NCI-H2029 treated with DMSO at 0.1 percent for 48 hours (cell line): ENCODE measurements around the gene SH3BP5.

Source experiments
- DNase-seq: peaks from one replicate; lab custom pipeline; 2025; lab: John Stamatoyannopoulos, UW

The SH3BP5 gene

DNA sequence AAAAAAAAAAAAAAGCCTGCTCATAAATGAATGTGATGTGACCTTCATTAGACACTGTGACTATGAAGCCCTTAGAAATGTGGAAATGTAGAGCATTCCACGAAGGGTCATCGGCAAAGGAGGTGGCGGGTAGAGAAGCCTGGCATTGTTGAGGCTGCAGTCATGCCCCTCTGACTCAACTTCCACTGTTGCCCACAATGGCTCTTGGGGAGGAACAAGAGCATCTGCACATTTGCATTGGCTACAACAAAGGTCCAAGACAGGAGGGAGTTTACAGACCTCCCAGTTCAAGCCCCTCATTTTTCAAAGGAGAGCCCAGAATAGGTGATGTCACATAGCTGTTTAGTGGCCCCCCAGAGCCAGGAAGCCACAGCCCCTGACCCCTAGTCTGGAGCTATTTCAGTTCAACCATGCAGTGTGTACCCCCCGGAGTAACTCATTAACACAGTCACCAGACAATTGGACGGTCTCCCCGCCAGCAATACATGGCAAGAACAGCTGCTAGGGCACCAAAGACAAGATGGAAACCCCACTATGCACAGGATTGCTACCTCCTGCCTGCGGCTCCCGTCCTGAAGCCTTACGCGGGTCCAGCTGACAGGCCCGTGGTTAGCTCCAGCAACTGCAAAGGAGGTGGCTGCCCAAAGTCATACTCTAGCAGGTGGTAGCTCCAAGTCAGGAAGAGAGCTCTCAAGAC is 56.2 kb downstream of the SH3BP5 start:
- DNase-seq, result no peak

DNA sequence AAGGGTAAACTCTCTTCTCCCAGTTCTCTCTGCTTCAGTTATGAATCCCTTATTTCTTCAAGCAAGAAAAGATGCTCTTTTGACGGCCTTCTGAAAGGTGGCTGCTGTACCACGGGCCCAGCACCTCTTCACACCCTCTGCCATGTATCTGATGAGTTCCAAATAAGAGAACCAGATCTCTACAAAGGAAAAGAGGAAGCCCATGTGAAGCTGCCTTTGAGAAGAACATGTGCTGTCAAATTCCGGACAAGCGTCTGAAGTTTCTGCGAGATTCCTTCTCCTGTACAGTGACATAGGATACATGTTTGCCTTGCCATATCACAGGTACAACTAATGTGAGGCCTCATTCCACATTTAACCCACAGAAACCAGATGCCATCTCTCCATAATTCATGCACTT is 59.2 kb downstream of the SH3BP5 start:
- DNase-seq, result no peak

DNA sequence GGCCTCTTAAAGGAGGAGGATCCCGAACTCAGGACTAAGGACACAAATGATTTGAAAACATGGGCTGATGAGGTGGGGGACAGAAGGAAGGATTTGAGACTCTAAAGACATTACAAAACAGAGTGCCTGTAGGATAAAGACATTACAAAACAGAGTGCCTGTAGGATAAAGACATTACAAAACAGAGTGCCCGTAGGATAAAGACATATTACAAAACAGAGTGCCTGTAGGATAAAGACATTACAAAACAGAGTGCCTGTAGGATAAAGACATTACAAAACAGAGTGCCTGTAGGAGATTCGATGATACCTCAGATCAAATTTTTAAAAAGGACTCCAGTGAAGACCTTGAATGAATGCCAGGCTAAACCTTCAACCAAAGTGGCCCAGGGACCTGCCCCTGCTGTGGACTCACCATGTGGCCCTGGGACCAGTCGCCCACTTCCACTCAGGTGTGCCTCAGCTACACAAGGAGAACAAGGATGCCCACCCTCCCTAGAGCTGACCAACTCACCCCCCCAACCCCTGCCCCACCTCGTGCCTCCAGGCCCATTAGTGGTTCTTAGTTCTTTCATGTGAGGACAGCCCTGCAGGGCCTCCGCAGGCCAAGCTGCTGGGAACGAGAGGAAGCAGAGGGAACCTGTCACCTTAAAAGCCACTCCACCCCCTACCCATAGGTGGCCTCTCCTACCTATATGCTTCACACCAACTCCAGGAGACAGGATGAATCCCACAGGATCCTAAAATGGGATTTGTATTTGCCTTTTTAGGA is 59.8 kb downstream of the SH3BP5 start:
- no peak for DNase-seq

DNA sequence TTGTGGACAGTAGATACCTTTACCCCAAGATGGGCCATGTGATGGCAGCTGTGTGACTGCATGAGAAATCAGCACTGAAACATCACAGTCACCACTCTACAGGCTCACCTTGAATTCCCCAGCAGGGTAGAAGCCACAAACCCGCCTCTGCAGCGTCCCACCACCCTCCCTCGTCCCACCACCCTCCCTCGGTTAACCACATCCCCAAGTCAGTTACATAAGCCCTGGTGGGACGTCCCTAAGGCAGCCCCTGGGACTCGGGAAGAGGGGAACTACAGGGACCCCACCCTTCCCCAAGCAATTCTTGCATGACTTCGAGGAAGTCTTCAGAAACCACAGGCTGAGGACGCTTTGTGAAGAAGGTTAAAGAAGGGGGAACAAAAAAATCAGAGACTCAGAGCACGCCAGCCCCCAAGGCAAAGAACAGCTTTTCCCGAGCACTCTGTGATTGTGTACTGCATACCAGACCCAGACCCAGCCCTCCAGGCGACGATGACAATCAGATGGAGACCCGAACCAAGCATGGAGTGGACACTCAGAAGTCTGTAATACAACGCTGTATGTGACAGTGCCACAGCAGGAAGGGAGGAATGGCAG is 60.5 kb downstream of the SH3BP5 start:
- no peak for DNase-seq

DNA sequence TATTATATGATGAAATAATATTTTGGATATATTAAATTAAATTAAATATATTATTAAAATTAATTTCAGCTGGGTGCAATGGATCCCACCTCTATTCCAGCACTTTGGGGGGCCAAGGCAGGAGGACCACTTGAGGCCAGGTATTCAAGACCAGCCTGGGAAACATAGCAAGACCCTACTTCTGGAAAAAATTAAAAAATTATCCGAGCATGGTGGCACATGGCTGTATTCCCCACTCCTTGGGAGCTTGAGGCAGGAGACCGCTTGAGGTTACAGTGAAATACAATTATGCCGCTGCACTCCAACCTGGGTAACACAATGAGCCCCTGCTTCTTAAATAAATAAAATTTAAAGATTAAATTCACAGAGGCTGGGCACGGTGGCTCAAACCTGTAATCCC is 61.4 kb downstream of the SH3BP5 start:
- no peak for DNase-seq

DNA sequence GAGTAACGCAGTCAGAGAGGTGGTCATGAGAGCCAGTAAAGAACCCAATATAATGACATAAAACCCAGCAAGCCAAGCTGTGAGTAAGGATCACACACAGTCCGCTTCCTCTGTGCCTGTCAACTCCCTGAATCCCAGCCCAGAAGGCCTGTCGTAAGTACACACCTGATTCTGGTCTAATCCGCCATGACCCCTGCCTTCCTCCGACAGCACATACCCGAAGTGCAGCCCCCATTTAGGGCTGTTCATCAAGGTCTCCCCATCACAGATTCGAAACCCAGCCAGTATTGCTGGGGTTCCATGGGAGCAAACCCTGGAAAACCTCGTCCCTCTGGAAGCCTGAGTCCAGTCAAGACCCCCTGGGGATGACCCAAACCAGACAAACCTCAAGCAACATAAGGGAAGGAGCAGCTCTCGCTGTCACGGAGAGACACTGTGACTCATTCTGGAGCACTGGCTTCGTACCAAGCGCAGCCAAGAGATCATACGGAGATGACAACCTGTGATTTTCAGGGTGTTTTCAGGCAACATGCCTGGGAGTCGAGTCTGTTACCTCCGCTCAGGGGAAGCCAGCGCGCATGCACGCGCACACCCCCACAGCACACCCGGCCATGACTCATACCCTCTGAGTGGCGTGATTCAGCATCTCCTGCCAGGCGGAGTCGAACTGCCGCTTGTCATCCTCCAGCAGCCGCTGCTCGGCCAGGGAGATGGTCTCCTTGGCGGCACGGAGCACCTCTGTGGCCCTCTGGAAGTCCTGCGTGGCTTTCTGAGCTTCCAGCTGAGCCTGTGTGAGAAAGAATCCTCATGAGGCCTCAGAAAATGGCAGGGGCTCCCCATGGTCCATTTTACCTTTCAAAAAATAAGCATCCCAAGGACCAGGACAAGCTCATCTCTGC is 63.0 kb downstream of the SH3BP5 start:
- no peak for DNase-seq

DNA sequence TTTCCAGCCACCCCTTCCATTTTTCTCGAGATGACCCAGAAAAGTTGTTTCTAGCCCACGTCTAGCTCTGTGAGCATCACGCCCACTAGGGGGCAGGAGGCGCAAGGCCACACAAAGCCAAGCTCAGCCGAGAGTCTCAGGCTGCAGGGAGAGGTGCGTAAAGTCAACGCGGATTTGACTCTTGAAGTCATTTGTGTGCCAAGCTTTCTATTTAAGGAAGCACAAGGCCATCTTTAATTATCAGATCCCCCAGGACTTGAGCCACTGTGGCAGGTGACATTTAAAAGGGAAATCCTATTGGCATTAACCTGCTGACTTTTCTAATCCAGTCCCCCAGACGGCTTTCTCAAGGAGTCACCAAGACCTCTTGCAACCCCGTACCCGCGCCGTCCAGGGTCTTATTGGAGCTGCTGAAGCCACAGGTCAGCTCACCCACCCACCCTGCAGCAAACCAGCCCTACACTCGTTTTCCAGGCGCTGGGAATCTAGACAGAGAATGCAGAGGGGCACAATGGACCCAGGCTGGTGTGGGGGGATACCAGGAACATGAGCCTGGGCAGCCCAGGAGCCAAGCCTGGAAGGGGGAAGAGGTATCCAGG is 64.3 kb downstream of the SH3BP5 start:
- peak; percentile 66 for DNase-seq

DNA sequence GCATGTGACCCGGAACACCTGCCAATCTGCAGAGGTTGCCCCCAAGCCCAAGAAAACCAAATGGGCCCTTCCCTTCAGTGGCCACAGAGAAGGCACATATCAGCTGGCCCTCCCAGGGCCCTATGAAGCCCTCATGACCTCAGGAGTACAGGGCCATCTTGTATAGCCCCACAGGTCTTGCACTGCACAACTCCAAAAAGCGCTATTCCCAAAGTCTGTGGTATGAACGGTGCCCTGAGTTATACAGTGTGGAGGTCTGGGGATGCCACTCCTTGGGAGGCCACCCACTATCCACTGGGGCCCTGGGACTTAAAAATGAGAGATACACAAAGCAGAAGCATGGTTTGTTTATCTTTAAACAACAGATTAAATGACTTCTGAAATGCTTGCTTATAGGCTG is 64.9 kb downstream of the SH3BP5 start:
- DNase-seq, result no peak

DNA sequence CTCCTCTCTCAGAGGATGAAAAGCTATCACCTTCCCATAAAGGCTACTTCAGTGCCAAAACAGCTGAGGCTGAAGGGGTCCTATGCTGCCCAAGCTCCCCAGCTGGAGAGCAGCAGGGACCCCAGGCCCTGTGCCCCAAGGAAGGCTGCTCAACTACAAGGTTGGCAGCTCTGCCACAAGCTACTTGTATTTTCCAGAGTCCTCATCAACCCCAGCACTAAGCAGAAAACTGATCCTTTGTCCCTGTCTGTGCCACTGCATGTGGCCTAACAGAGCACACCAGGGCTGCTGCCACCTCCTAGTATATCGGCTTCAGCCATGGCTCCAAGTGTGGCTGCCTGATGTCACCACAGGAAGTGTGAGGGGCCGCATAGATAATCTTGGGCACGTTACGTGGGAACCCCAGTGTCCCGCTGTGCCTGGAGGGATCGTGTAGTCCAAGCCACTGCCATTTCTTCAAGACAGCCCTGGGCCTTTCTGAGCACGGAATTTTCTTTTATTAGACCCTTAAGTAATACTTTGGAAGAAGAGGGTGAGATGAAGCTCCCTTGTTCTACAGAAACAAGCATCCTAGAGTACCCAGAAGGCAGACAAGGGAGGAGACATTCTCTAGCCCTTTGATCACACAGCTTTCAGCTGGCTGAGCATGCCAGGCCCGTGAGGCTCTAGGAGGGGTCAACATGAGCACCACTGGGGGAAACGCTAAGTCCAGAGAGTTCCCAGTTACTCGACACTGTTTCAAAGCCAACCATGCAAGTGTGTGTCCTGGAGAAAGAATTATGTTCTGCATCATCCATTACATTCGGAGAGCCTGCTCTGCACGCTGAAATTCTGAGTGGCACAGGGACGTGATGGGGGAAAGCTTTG is 65.6 kb downstream of the SH3BP5 start:
- no peak for DNase-seq

DNA sequence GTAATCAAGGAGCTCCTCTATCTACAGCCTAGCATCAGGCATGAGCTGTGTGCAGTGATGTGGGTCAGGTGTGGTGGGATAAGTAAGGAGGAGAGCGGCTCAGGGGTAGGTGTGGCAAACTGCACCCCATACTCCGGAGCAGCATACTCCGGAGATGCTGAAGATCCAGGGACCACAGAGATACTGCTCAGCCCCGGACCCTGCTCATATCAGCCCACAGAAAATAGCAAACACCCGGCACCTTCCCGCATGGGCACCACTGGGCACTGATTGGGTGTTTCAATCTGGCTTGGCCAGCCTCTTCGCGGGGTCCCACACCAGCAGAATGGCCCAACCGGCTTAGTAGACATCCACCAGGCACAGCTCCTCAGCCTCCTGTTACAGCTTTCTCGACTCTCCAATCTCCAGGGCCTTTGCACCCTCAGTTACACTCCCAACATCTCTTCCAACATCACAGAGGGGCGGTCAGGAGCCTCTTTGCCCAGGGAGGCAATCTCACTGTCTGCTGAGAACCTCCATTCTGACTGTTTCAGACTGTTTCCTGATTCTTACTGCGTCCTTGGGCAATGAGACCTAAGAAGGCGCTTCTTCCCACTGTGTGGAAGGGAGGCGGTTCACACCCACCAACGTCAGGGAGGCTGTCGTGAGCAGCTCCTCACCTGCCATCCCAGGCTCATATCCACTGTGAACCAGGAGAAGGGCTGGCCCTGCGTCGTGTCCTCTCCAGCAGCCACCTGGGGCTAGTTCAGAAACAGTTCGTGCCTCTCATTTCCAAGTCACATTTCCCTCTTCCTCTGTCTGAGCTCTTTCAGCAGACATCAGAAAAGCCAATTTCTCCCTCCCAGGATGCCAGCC is 66.5 kb downstream of the SH3BP5 start:
- DNase-seq, result no peak

DNA sequence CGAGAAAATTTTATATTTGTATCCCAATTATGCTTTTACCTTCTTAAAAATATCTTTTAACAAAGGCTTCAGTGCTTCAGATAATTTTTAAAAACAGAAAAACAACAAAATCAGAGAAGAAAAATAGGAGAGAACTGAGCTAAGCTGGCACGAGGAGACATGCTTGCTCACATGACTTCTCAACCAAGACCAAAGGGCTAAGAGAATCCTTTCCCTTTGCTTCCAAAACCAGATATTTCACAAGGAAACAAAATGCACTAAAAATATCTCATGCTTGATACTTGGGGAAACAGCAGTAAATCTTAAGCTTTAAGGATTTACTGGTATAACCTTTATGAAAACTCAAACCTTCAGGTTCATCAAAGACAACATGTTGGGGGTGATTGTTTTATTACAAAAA is 67.9 kb downstream of the SH3BP5 start:
- DNase-seq, result no peak

DNA sequence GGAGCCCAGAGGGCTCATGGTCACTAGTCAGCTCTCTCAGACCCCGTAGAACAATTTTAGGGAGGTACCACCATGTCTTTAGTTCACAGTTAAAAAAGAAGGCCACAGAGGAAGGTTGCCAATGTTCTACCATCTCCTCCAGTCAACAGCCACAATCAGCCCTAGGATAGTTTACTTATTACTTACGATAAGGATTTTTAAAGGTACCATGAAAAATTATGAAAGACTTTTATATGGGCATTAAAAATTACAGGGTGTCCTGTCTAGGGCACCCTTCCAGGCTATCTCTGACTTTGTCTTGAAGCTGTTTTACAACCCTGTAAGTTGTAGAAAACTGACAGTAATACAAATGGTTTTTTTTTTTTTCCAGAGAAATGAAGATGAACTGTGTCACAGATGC is 68.5 kb downstream of the SH3BP5 start:
- no peak for DNase-seq

DNA sequence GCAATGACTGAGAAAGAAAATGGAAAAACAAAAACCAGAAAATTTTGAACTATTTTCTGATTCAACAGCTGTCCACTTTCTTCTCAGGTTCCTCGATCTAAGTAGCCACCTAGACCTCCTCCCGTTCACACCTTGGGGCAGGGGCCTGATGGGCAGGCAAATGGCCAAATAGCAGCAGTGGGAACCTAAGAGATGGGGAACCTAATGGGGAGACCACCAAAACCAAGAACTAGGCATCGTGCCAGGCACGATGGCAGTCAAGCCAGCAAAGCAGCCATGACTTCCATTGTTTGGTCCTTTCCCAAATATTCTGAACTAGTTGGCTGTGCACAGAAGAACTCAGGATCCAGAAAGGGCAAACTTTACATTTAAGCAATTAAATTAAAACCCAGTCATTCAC is 69.3 kb downstream of the SH3BP5 start:
- DNase-seq, result no peak

DNA sequence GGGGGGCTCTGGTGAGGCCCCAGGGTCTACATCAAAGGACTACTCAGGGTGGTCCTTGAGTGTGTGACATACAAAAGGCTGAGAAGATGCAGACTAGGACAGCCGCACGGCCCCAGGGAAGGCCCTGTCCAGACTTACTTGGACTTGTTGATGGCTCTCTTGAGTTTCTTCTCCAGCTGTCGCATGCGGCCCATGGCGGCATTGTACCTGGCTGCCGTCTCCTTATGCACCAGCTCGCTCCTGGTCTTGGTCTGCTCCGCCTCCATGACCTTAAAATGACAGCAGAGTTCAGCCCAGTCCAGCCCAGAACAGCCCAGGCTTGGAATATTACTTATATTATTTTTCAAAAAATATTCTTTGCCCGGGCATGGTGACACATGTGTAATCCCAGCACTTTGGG is 70.4 kb downstream of the SH3BP5 start:
- DNase-seq, result no peak

DNA sequence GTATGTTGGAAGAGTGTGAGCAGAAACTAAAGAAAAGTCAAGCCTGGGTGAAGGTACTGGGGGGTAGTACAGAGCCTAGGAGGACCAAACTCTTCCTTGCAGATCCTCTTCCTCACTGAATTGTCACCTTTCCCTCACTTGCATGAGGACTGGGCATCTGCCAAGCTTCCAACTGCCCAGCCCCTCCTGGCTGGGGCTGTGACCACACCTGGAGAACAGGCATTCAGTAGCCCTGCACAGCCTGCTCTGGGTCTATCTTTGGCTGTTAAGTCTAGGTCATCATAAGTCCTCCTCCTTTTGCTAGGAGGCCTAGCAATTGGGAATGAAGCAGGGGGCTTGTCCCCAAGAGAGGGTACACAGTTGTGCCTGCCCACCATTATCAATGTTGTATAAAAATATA is 71.1 kb downstream of the SH3BP5 start:
- DNase-seq, result no peak

DNA sequence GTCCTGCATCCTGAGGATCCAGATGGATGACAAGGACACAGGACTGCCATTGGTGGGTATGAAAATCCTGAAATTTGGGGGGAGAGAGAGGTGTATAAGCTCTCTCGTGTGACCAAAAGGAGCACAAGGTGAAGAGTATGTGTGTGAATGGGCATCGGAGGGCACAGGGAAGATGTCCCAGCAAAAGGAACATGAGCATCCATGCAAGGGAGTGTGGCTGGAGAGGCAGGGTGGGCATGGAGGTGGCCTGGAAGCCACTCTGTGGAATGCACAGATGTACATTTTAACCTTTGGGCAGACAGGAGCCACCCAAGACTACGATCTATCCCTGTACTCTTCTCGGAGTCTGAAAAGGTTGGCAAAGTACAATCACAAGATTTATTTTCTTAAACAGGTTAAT is 71.9 kb downstream of the SH3BP5 start:
- DNase-seq, result no peak

DNA sequence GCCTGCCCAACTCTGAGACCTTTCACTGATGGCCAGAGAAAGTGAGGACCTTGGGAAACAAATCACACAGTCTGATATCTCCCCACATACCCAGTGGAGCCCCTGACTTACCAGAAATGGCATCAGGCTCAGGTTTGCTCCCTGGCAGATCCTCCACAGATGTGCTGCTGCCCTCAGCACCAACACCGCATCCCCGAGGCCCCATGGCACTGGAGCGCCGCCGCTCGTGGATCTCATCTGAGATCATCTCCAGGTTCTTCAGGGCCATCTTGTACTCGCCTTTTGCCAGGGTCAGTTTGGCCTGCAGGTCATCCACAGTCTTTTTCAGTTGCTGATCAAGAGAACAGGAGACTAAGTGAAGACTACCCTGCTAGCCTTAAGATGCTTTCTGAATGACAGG is 73.7 kb downstream of the SH3BP5 start:
- no peak for DNase-seq

DNA sequence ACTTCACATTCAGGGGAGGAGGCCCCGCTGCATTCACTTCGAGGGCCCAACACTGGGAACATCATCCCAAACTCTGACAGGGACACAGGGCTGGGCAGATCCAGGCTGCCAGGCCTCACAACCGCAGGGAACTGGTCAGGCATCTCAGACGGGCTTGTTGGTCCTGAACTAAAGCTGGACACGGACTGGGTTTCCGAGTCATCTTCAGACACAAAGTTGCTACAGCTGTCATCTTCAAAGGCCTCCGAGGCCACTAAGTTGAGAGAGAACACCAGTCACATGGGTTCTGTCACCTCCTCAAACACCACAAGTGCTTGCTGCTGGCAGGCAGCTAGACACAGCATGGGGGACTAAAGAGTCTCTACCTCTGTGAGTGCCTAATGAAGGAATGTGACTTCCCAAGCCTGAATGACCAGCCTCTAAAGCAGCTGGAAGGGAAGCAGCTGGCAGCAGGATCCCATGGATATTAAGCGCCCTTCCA is 75.5 kb downstream of the SH3BP5 start:
- DNase-seq, result no peak

DNA sequence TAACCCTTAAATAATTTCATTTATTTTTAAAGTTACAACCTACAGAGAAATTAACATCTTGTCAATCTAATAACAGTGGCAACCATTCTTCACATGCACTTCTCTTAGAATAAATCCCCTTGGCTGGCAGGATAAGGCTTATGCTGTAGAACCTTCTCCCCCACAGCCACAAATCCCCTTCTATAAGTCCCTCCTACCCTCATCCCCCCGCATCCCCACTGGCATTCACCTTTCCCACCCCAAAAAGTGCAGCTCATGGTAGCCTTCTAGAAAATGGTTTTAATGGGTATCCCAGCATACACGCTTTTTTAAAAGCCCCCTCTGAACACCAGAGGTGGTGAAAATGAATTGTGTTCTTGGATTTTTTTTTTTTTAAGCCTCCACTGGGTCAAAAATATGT is 77.2 kb downstream of the SH3BP5 start:
- DNase-seq, result no peak
